Activated naive CD8-positive, alpha-beta T cell treated with anti-CD3 and anti-CD28 coated beads for 36 hours (primary cell): Measurements from ENCODE around the gene RHOA. TPM values are rescaled to one million over a fixed set of nuclear protein-coding genes. Genes with fewer than 3 reads are reported as not detected.
"Not testable (repeated sequence)": the region's sequence is repeated elsewhere in the genome, so short reads cannot be mapped to it uniquely, and the experiment has no call there.

Experiments used
- DNase-seq: peaks from one replicate; pipeline ENCODE4 v3.0.0; 2021
- H3K27ac Mint-ChIP-seq: one replicate; pipeline ENCODE4 v1.8.0; 2022; ENCODE audit warnings: mild to moderate bottlenecking, moderate library complexity, mixed read lengths
- H3K27me3 Mint-ChIP-seq: one replicate; pipeline ENCODE4 v1.8.0; 2022; ENCODE audit warnings: mild to moderate bottlenecking, mixed read lengths
- H3K36me3 Mint-ChIP-seq: one replicate; pipeline ENCODE4 v1.8.0; 2021; ENCODE audit warnings: mild to moderate bottlenecking, mixed read lengths
- H3K4me1 Mint-ChIP-seq: one replicate; pipeline ENCODE4 v1.8.0; 2021; ENCODE audit warnings: mixed read lengths
- H3K4me3 Mint-ChIP-seq: one replicate; pipeline ENCODE4 v1.8.0; 2022; ENCODE audit warnings: mild to moderate bottlenecking, moderate library complexity, mixed read lengths
- H3K9me3 Mint-ChIP-seq: one replicate; pipeline ENCODE4 v1.8.0; 2022; ENCODE audit warnings: mixed read lengths
- total RNA-seq, 2 experiments: library from RNA; stranded (reverse); gene quantifications; one replicate each; pipeline ENCODE4 v1.2.3, GENCODE V29; 2021

The RHOA gene
- total RNA-seq, 2 experiments from 2014 or later: 414 to 420 TPM

DNA sequence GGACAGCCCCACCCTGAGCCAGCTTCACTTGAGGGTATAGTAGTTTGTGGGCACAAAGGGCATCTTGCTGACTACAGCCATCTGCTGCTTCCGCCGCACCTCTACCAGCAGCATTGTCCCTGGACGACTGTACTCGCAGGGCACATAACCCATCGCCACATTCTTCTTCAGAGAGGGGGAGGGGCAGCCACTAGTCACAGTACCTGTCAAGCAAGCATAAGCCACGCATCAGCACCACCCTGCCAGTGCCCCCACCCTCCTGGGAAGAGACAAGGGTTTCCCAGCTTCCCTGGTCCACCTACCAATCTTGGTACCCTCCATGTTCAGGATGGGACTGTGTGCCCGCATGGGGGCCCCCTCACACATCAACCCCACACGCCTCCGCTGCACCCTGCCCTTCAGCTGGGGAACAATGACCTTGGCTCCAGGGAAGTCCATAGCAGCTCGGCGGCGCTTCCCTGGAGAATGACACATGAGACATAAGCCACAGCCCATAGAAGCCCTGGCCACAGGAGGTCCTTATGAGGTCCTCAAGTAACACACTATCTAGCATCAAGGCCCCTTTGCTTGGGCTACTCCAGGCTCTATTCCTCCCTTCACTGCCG, 5.8 kb upstream of the RHOA start:
- peaks cover 32% of the 10 kb centered on the region for H3K36me3 Mint-ChIP-seq
- no peaks in the 10 kb centered on the region for H3K27me3 Mint-ChIP-seq
- H3K4me3 Mint-ChIP-seq: no peak overlapping the region
- no peak for DNase-seq
- peaks cover 68% of the 10 kb centered on the region for H3K4me1 Mint-ChIP-seq
- peak overlapping the region; percentile 64 for H3K27ac Mint-ChIP-seq
- H3K9me3 Mint-ChIP-seq: no peaks in the 10 kb centered on the region

DNA sequence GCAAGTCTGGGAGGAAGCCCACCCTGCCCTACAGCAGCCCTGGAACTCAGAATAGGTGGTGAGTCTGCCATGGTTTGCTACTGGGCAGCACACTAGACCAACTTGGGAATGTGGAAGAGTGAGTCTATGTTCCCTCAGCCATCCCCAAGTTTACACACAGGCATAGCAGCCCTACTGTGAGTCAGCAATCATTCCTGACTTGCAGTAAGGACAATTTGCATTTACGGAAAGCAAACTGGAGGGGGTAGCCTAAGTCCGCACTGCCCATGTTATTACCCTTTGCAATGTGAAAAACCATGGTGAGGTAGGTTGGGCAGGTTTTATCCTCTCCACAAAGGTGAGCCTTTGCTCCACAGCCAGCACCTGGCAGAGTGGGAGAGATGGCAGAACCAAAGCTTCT, 5.1 kb upstream of the RHOA start:
- Mint-ChIP-seq H3K27me3 (no peaks in the 10 kb centered on the region), H3K27ac (peak overlapping the region; percentile 97), H3K4me1 (peaks cover 65% of the 10 kb centered on the region), H3K36me3 (peaks cover 32% of the 10 kb centered on the region), H3K9me3 (no peaks in the 10 kb centered on the region), H3K4me3 (peak overlapping the region; percentile 67)
- no peak for DNase-seq

DNA sequence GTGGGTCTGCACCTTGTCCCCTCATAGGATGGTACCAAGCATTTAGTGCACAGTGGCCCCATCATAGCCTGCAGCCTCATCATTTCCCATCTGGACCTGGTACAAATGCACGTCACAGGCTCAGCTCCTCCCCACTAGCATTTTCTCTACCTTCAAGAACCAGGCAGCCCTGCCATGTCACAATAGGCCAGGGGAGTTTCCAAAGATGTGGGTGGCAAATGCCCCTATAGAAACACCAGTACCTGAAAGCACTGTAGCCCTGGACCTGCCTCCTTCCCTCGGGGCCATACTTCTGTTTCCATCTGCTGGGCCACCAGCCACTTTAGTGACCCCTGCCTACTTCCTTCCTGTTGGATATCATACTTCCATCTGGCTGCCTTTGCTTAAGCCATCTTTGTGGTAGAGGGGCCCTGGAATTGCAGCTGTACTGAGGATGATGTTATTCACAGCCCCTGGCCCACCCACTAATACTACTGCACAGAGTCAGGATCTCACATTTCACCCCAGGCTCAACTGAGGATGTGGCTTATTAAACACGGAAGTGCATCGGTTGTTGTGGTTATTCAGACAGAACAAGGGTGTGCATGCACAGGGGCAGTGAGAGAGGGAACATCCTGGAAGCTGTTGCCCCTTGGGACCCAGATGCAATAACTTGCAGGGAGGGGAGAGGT, 4.3 kb upstream of the RHOA start:
- H3K36me3 Mint-ChIP-seq: peaks cover 32% of the 10 kb centered on the region
- H3K27ac Mint-ChIP-seq: peak overlapping the region; percentile 97
- peaks cover 57% of the 10 kb centered on the region for H3K4me1 Mint-ChIP-seq
- H3K9me3 Mint-ChIP-seq: no peaks in the 10 kb centered on the region
- DNase-seq: peak; percentile 76
- peak overlapping the region; percentile 67 for H3K4me3 Mint-ChIP-seq
- H3K27me3 Mint-ChIP-seq: no peaks in the 10 kb centered on the region

DNA sequence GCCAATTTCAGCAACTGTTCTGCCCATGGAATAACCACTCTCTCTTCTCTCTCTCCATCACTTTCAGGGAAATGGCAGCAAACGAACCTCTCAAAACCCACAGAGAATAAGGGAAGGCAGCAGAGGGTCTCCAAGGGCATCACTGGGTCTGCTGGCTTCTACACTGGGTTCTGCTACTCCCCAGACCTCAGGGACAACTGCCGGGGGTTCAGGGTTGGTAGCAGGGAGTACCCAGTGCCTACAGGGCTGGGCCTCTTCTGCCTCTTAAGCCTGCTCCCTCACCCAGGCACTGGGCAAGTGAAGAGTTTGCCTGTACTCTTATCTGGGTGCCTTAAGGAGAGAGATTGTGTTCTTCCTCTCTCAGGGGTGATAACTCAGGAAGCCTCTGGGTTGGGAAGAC, 3.0 kb upstream of the RHOA start:
- H3K4me1 Mint-ChIP-seq: peaks cover 59% of the 10 kb centered on the region
- H3K36me3 Mint-ChIP-seq: peaks cover 43% of the 10 kb centered on the region
- H3K4me3 Mint-ChIP-seq: no peak overlapping the region
- peak overlapping the region; percentile 97 for H3K27ac Mint-ChIP-seq
- DNase-seq: no peak
- no peaks in the 10 kb centered on the region for H3K27me3 Mint-ChIP-seq
- H3K9me3 Mint-ChIP-seq: no peaks in the 10 kb centered on the region

DNA sequence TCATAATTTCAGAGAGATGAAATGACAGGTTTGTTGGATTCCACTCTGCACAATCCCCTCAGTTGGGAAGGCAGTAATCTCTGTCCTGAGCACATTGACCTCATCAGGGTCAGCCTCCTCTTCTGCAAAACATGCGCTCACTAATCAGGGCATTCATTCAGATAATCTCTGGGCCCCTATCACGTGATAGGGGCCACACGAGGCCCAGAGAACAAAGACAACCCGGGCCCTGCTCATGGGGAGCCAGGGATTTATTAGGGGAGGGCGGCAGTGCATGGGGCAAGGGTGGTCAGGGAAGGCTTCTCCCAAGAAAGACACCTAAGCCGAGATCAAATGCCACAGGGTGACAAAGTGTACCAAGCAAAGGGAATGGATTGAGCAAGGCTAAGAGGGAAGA, 1.6 kb upstream of the RHOA start:
- no peaks in the 10 kb centered on the region for H3K27me3 Mint-ChIP-seq
- peak overlapping the region; percentile 86 for H3K4me3 Mint-ChIP-seq
- peaks cover 44% of the 10 kb centered on the region for H3K36me3 Mint-ChIP-seq
- no peaks in the 10 kb centered on the region for H3K9me3 Mint-ChIP-seq
- H3K4me1 Mint-ChIP-seq: peaks cover 61% of the 10 kb centered on the region
- DNase-seq: no peak
- H3K27ac Mint-ChIP-seq: peak overlapping the region; percentile 62

DNA sequence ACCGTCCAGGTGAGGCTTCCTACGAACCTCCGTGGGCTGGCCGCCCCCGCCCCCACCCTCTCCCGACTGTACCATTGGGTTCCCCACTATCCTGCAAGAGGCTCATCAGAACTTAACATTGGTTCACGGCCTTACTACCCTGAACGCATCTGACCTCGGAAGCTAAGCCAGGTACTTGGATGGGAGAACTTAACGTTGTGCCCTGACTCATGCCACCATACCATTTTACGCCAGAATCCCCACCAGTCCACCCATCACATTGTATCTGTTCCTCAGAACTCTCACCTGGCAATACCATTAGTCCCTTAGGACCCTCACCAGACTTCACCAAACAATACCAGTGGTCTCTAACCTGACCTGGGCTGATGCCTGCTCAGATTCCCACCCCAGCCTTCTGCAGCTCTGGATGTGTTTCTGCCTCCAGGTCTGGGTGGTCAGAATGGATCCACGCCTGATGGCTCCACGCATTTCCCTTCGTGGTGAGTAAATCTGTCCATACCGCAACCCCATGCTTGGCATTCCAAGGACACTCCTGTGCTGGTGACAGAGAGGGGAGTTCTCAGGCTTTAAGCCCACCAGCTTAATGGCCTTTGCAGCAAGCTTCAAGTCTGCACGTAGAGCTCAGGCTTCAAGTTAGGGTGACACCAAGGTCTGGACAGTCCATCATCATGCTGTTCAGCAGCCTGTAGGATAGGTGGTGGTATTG, 1.0 kb upstream of the RHOA start:
- Mint-ChIP-seq H3K27ac (peak overlapping the region; percentile 89), H3K4me1 (peaks cover 61% of the 10 kb centered on the region), H3K27me3 (no peaks in the 10 kb centered on the region), H3K4me3 (peak overlapping the region; percentile 86), H3K9me3 (no peaks in the 10 kb centered on the region), H3K36me3 (peaks cover 41% of the 10 kb centered on the region)
- no peak for DNase-seq

DNA sequence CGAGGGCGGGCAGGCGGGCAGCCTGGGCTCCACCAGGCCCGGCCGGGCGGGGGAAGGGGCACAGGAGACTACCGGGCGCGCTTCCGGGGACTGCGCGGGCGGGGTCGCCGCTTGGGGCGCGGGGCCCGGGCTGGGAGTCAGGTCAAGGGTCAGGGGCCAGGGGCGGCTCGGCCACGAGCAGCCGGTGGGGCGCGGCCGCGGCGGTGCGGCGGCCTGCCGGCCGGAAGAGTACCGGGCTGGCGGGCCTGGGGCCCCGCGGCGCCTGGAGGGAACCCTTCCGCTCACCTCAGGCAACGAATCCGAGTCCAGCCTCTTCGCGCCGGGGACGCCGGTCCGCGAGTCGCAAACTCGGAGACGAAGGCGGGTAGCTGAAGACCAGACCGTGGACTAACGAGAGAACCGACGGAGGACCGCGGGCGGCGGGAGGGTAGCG, 225 bp downstream of the RHOA start:
- Mint-ChIP-seq H3K36me3 (peaks cover 38% of the 10 kb centered on the region), H3K4me1 (peaks cover 60% of the 10 kb centered on the region), H3K27ac (peak overlapping the region; percentile 92), H3K9me3 (no peaks in the 10 kb centered on the region), H3K4me3 (peak overlapping the region; percentile 86), H3K27me3 (no peaks in the 10 kb centered on the region)
- peak; percentile 71 for DNase-seq

DNA sequence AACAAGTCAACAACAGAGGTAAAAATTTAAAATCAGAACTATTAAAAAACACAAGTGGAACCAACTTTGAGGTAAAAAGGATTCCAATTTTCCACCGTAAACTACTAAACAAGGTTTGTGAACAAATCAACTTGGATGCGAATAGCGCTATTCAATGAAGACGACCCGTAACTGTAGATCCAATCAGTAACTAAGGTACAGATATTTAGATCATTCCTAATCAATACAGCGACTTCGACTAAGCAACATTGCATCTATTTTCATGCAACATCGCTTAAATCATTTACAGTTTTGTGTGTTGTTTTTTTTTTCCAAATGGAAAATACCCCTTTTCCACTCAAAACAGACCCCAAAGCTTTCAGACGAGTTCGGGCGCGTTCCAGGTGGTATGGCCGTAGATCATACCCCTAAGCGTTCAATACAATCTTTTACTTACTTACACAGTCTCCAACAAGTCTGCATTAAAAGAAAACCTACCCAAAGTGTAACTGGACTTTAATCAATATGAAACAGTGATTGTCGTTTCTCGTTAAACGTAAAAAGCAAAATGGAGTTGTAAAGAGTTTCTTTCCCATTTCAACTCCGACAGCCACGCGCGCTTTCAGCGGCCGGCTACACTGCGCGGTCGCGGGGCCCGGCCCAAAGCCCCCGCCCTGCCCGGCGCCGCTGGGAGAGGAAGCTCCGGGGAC, 786 bp downstream of the RHOA start:
- H3K4me1 Mint-ChIP-seq: peaks cover 59% of the 10 kb centered on the region
- H3K27me3 Mint-ChIP-seq: no peaks in the 10 kb centered on the region
- peak overlapping the region; percentile 92 for H3K27ac Mint-ChIP-seq
- peaks cover 33% of the 10 kb centered on the region for H3K36me3 Mint-ChIP-seq
- DNase-seq: no peak
- H3K9me3 Mint-ChIP-seq: no peaks in the 10 kb centered on the region
- peak overlapping the region; percentile 85 for H3K4me3 Mint-ChIP-seq

DNA sequence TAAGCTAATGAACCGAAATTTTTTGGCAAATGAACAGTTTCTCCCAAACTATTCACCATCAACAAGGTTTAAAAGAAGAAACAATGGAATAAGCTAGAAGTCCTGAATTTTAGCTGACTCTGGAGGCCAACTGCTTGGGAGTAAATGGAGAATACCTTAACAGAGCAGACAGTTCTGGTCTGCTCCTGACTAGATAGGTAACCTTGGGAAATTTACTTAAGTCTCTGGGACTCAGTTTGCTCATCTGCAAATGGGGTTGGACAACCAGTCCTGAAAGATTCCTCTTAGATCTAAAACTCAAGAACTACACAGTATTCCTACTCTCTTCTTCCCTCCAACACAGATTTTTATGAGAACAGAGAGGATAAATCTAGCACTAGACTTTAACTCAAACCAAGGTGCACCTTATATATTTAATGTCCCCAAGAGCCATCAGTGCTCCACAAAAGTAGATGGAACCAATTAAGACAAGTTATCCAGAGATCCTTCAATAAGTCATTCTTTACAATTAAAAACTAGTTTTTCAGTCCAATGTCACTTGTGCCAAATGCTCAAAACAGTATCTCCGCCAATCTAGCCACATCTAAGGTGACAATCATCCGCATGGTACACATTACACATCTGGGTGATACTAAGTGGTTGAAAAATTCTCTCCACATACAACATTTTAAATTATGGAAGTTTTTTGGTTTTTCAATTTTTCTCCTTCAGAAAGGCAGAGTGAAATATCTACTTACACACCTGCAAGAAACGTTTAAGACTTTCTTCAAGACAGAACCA, 1.5 kb downstream of the RHOA start:
- Mint-ChIP-seq H3K27me3 (no peaks in the 10 kb centered on the region), H3K36me3 (peaks cover 33% of the 10 kb centered on the region), H3K27ac (peak overlapping the region; percentile 92), H3K4me3 (peak overlapping the region; percentile 85), H3K9me3 (no peaks in the 10 kb centered on the region), H3K4me1 (peaks cover 58% of the 10 kb centered on the region)
- DNase-seq: no peak

DNA sequence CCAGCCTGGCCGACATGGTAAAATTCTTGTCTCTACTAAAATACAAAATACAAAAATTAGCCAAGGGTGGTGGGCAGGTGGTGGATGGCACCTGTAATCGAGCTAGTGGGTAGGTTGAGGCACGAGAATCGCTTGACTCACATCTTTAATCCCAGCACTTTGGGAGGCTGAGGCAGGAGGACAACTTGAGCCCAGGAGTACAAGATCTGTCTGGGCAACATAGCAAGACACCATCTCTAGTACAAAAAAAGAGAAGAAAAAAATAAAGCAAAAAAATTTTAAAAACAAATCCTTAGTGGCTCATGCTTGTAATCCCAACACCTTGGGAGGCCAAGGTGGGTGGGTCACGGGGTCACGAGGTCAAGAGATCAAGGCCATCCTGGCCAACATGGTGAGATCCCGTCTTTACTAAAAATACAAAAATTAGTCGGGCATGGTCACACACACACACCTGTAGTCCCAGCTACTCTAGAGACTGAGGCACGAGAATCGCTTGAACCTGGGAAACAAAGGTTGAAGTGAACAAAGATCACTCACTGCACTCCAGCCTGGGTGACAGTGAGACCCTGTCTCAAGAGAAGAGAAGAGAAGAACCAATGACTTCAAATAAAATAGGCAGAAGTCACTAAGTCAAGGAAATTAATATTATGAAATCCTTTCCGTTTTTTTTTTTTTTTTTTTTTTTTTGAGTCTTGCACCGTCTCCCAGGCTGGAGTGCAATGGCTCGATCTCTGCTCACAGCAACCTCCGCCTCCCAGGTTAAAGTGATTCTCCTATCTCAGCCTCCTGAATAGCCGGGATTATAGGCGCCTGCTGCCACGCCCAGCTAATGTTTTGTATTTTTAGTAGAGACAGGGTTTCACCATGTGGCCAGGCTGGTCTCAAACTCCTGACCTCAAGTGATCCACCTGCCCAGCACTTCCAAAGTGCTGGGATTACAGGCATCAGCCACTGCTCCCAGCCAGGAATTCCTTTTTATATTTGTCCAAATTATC, 4.9 kb downstream of the RHOA start:
- Mint-ChIP-seq H3K9me3 (no peaks in the 10 kb centered on the region), H3K4me1 (peaks cover 41% of the 10 kb centered on the region), H3K27ac (peak overlapping the region; percentile 81), H3K36me3 (peaks cover 28% of the 10 kb centered on the region), H3K27me3 (no peaks in the 10 kb centered on the region), H3K4me3 (no peak overlapping the region)
- DNase-seq: no peak

DNA sequence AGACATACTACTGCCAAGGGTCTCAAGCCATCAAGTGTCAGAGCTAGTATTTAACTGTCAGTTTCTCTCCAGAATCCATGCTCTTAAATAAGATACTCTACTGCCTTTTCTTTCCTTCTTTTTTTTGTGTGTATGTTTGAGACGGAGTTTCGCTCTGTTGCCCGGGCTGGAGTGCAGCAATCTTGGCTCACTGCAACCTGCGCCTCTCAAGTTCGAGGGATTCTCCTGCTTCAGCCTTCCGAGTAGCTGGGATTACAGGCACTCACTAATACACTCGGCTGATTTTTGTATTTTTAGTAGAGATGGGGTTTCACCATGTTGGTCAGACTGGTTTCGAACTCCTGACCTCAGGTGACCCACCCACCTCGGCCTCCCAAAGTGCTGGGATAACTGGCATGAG, 6.2 kb downstream of the RHOA start:
- Mint-ChIP-seq H3K36me3 (peaks cover 31% of the 10 kb centered on the region), H3K4me1 (peaks cover 52% of the 10 kb centered on the region)
- not testable (repeated sequence) for DNase-seq, H3K4me3 Mint-ChIP-seq, H3K27ac Mint-ChIP-seq, H3K27me3 Mint-ChIP-seq, H3K9me3 Mint-ChIP-seq

DNA sequence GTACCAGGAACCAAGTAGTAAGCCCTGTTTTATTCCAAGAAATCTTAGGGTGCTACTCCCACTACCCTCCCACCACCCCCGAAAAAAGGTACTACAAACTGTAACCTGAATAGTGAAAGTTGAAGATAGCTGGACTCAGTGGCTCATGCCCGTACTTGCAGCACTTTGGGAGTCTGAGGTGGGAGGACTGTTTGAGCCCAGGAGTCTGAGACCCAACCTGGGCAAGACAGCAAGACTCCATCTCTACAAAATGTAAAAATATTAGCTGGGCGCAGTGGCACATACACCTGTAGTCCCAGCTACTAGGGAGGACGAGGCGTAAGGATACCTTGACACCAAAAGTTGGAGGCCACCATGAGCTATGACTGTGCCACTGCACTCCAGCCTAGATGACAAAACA, 7.9 kb downstream of the RHOA start:
- no peaks in the 10 kb centered on the region for H3K9me3 Mint-ChIP-seq
- DNase-seq: no peak
- H3K4me3 Mint-ChIP-seq: no peak overlapping the region
- no peak overlapping the region for H3K27ac Mint-ChIP-seq
- peaks cover 34% of the 10 kb centered on the region for H3K36me3 Mint-ChIP-seq
- H3K4me1 Mint-ChIP-seq: peaks cover 55% of the 10 kb centered on the region
- H3K27me3 Mint-ChIP-seq: no peaks in the 10 kb centered on the region

DNA sequence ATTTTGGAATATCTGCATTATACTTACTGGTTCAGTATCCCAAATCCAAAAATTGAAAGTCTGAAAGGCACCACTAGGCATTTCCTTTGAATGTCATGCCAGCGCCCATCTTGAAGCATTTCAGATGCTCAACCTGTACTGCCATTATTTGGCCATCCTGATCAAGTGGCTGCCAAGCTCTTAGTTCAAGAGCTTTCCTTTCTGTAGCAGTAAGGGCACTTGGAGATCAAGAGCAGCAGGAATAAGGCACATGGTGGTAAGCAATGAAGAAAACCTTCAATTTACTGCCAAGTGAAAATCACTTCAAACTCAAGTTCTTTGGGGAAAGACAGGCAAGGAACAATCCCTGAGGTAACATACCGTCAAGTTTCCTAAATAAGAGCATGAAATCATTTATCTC, 10.0 kb downstream of the RHOA start:
- no peaks in the 10 kb centered on the region for H3K9me3 Mint-ChIP-seq
- no peak overlapping the region for H3K4me3 Mint-ChIP-seq
- H3K36me3 Mint-ChIP-seq: peaks cover 40% of the 10 kb centered on the region
- H3K27me3 Mint-ChIP-seq: no peaks in the 10 kb centered on the region
- H3K27ac Mint-ChIP-seq: no peak overlapping the region
- peaks cover 50% of the 10 kb centered on the region for H3K4me1 Mint-ChIP-seq
- no peak for DNase-seq

DNA sequence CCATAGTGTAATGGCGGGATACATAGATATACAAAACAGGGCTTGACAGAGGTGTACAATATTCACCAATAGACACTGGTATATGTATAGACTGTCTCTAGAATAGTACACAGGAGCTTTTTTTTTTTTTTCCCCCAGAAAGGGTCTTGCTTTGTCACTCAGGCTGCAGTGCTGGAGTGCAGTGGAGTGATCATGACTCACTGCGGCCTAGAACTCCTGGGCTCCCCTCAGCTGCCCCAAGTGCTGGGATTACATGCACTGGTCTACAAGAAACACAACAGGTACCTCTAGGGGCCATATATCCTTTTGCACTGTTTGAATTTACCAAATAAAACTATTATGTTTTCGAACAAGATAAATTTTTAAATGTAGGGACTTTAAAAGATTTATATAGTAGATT, 12.3 kb downstream of the RHOA start:
- Mint-ChIP-seq H3K9me3 (no peaks in the 10 kb centered on the region), H3K27ac (peak overlapping the region; percentile 82), H3K36me3 (peaks cover 50% of the 10 kb centered on the region), H3K27me3 (no peaks in the 10 kb centered on the region), H3K4me3 (no peak overlapping the region), H3K4me1 (peaks cover 52% of the 10 kb centered on the region)
- DNase-seq: no peak
